Hematopoietic multipotent progenitor cell treated with erythropoietin and hydrocortisone succinate and interleukin-3 and kit ligand, for 4 days (in vitro differentiated cells): ENCODE data around the gene YOD1.

Experiments used
- DNase-seq: peaks from one replicate; pipeline ENCODE4 v3.0.0-alpha.2; 2015

Gene YOD1

DNA sequence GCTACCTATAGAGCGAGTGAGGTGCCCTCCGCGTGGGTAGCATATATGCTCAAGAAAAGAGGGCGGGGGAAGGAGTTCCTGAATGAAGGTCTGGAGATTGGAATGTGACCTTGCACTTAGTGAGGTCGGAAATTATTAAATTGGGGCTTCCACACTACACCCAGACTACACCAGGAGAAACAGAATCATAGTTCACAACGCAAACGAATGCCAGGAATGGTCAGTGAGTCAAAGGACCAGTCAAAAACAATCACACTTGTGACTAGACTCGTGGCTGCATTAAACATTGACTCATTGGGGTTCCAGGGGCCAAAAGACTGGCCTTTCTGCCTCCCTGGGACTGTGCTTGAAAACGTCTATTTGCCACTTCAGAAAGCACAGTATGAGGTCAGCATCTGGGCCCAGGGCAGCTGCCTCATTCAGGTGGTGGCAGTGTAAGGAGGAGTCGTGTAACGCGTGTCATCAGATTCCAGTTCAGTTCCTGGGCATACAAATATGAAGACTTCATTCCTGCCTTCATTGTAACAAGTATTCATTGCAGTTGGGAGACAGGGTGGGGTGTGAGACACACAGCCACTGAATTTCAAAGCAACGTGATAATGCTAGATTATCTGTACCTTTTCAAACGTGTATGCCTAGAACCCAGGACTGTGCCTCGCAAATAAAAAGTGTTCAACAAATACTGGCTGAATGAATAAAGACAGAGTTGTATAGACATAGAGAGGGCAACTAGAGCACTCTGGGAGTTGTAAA lies at the start of gene YOD1:
Gene YOD1 (minus strand): TSS at position 18 of the 753 bp plus-strand sequence. CDS start 178 bp downstream, outside the sequence.
- no peak for DNase-seq

DNA sequence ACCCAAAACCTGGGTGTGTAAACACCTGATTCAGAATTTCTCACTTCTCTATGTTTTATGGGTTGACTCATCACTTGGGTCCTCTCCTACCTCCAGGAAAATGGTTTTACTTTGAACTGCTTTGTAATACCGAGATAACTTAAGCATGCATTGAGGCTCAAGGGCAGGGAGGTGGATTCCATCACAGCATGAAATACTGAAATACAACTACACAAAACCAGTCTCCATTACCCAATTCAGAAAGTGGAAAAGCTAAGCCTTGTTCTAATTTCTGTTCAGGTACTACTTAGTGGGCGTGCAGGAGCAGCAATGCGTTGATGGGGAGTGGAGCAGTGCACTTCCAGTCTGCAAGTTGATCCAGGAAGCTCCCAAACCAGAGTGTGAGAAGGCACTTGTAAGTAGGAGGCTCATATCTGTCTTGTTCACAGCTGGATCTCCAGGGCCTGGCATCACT lies 46.9 kb upstream of the YOD1 start:
- no peak for DNase-seq

DNA sequence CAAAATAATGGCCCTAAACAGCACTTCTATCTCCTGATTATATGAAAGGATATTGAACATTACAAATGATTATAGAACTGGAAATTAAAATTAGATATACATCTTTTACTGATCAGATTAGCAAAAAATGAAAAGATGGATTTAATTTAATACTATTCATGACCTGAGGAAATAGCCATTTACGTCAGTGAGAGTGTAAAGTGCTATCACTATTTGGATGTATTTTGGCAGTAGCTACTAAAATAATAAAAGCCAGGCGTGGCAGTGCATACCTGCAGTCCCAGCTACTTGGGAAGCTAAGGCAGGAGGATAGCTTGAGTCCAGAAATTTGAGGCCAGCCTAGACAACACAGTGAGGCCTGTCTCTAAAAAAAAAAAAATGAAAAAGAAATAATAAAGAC lies 42.9 kb upstream of the YOD1 start:
- no peak for DNase-seq

DNA sequence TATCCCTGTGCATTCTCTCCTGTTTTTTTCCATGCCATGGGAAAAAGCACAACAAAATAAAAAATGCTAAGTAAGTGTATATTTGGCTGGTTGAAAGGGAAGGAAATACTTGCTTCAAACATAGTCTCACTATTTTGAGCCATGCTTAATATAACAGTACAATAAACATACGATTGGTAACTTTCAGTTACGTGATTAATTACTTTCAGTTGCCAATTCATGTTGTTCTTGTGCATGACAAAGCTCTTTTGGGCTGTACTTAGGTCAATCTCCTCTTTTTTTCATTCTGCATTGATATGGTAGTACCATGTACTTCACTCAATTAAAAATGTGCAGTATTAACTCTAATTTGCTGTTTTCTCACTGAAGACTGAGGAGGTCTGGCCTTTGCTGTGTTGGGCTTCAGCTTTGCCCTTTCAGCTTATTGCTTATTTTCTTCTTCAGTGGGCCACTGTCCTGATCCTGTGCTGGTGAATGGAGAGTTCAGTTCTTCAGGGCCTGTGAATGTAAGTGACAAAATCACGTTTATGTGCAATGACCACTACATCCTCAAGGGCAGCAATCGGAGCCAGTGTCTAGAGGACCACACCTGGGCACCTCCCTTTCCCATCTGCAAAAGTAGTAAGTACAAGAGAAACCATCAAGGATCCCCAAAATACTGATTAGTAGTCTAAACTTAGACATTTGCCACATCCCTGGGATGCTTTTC lies 40.3 kb upstream of the YOD1 start:
- no peak for DNase-seq

DNA sequence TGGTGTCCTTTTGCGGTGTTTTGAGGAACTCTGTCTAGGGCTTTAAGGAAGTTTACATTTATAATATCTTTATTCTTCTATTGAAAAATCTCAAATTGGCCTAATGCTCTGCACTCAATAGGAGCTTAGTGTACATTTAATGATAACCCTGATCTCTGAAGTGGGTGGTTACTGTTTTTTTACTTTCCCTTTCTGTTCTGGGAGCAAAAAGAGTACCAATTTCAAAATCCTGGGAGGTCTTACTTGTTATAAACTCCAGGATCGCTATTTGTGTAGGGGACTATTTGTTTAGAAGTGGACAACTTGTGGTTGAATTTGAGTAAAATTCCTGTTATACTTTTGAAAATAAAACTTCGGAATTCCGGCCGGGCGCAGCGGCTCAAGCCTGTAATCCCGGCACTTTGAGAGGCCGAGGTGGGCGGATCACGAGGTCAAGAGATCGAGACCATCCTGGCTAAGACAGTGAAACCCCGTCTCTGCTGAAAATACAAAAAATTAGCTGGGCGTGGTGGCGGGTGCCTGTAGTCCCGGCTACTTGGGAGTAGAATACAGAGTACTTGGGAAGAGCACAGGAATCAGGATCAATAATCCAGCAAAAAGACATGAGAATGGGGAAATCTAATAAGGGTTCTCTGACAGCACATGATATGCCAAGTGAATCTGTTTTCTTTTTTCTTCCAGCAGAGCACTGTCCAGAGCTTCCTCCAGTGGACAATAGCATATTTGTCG lies 38.8 kb upstream of the YOD1 start:
- no peak for DNase-seq

DNA sequence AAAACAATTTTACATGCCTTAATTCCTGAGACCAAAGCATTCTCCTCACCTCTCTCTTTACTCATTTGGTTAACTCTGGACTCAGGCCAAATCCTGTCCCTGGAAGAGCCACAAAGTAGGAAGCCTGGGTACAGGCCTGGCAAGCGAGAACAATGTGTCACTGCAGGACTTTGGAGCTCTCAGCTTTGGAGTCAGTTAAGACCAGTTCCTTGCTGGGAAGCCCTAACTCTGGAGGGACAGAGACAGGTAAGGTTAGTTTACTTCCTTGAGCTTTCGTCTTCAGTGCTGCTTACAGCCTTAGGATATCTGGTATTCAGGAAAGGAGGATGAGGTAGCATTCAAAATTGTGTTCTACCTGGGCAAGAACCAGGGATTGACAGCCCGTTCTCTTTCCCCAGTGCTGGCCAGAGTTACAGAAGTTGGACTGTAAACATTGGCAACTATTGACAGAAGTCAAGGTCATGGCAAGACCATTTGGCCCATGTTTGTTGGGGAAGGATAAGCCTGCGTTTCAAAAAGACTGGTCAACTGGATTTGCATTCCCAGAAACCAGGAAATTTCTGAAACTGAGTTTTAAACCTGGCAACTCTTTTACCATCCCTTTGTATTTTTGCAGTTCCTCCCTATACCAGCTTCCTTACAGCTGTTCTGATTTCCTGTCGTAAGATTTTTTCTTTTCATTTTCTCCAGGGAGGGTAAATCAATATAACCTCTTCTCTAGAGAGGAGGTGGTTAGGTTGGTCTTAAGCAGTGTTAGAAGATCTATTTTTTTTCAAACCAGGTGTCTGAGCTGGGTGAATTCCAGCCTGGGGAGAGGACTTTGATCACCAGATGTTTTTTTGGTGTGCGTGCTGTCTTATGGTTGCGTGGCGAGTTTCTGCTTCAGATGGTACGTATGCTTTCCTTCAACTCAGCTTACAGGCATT lies 38.0 kb upstream of the YOD1 start, which contains the start of gene C4BPB:
Gene C4BPB (plus strand): TSS at position 160 of the 926 bp plus-strand sequence. CDS start 672 bp downstream, at position 832.
- no peak for DNase-seq

DNA sequence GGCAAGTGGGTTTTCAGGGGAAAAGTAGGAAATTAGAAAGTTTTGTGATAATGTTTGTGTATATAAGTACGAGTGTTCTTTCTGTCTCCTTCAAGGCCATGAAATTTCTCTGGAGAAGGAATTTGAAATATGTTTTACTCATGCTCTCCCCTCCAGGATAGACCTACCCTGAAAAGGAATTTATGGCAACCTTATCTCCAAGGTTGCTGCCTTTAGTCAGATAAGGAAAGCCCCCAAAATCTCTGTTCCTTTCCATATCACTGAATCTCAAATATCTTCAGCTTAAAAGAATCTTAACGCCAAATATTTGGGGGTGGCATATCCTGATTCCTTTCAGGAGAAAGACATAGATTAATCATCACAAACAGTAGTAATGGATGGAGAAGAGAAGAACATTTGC lies 37.2 kb upstream of the YOD1 start:
- DNase-seq, result no peak

DNA sequence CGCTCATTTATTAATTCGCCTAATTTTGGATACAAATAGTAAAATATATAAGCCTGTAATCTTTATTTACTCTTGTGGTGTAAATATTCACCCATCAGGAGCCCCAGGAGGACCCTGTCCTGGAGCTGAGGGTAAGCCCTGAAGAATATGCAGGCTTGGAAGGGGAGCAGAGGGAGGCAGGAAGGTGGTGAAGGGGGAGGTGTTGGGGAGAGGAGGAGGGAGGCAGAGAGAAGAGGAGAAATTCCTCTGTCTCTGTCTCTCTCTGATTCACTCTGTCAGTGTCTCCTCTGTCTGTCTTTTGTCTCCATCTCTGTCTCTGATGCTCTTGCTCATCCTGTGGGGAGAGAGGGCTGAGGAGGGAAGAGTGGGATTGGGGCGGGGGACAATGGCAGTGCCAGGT lies 34.9 kb upstream of the YOD1 start:
- DNase-seq, result no peak

DNA sequence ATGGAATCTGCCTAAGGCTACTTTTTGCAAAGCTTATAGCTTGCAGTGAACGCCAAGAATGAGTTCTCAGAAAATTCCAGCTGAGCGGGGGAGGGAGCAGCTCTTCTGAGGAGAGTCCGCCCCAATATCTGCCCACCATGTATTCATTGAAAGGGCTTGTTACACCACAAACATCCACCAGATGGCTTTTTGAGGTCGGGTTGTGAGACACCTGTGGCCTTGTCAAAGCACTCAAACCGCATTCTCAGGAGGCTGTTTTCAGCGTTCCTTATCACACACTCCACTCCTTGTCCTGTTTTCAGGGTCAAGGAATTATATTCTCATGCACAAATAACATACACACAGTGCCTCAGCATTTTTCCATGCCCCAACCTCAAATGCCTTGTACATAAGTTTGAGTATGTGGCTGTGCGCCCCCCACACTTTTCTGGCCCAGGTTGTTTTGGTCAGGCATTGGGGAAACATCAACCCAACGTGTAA lies 33.7 kb upstream of the YOD1 start:
- peak; percentile 90 for DNase-seq

DNA sequence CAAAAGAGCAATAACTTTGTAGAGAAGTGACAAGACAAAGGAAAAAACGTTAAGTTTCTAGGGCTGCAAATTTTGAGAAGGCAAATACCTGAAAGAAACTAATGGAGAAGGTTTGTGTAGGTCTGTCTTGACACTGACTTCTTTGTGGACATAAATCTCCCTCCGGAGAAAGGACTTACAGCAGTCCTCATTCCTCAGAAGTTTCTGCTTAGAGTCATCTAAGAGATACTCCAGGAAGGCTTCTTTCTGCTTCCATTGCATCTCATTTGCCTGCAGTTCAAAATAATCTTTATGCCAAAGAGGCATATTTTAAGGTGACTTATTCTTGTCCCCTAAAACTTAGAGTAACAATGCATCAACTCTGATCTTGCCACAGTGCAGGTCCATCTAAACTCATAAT lies 33.2 kb upstream of the YOD1 start:
- DNase-seq, result no peak

DNA sequence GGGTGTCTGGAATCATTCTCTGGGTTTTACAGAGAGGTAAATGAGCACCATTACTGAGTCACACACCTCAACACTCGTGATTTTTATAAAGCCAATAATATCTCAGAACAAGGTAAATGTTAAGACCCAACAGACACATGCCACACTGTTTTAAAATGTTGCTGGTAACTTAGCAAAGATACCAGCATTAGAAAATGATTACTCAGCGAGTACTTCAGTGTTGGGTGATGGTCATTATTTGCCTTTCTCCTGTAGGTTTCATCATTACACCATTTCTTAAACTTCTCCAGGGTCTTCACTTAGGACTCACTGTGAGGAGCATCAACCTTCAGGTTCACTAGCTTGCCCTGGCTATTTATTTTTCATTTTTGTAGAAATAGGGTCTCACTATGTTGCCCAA lies 30.8 kb upstream of the YOD1 start:
- no peak for DNase-seq

DNA sequence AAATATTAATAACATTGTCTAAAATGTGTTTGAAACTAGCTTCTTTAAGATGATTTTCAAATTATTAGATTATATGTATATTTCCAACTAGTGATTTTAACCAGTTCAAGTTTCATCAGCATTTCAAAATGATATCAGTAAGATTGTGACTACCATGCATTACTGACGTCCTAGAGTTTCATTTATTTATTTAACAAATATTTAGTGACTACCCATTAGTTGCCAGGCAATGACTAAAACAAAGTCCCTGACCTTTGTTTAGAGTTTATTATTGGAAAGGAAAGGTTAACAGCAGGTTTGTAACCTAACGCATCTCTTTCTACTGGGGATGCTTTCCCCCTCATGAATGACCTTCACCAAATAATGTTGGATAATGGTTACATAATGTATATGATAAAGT lies 30.1 kb upstream of the YOD1 start:
- no peak for DNase-seq

DNA sequence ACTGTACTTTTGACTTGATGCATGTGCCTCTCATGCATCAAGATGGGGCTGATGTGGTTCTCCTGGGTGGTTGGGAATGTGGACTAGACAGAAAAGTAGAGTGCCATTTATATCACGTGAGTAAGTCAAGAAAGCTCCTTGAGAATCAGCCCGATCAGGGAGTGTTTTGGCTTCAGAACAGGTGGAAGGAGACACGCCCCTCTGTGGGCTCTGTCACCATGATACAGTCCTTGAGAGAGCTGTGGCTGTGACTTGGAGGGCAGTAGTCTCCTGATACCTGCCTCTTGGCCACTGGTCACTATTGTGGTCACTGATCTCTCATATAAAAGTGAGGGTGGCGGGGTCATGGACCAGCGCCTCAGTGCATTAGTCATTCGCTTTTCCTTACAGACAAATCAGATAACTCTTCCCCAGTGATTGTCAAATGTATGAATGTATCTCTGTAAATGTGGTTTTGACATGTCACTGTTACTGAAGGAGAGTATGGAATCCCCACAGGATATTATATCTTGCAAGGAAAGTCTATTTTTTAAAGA lies 28.8 kb upstream of the YOD1 start:
- DNase-seq, result no peak

DNA sequence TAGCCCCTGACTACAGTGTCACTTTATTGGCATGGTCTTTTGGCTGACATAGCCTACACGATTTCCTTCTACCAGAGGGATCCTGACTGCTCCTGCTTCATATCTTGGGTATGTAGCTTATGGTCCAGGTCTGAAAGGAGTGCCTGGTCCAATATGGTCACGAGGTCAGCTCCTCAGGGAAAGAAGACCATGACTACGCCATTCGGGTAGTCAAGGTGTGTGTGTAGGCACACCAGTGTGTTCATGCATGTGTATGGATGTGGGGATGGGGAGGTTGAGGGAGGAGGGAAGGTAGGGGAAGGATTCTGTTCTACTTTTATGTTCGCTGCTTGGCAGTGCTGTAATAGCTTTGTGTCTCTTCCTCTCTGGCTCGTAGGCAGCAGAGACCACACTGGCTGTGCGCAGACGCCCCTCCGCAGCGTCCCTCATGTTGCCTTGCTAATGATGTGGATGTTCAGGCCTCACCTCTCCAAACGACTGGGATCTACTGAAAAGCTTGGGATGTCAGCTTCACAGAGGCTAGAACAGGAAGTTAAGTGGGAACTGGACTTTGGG lies 27.6 kb upstream of the YOD1 start:
- no peak for DNase-seq

DNA sequence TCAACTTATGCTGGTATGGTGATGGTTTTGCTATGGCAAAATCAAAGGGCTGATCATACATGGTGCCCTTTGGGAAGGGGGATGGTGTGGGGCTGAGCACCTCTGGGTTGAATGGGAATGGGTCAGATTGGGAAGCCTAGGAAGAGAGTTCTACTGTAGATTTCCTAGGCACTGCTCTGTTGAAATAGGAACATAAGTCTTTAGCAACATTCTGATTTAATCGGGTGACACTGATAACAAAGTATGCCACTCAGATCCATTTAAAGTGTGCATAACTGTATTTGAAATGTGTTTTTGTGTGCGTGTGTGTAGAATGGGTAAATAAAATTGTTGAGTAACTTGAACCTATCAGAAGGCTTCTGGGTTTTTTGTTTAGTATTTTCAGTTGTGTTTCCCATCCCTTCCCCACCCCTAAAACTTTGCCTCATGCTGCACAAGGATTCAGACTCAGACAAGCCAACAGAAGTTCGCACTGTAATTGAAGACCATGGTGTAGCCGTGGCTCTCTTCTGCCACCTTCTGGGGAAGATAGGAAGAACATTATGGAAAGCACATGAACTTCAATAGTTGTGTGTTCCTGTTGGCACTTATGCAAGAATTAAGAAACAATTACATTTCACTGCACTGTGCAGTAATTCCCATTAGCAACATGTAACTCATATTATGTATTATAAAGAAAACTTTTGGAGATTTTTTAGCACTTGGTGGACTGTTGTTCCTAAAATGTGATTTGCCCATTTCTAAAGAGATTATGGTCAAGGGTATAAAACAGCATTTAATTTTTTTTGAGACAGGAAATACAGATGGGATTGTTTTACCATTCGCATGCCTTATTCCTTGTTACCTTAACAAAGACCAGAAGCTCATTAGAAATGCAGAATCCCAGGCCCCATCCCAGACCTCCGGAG lies 26.7 kb upstream of the YOD1 start:
- peak; percentile 92 for DNase-seq

DNA sequence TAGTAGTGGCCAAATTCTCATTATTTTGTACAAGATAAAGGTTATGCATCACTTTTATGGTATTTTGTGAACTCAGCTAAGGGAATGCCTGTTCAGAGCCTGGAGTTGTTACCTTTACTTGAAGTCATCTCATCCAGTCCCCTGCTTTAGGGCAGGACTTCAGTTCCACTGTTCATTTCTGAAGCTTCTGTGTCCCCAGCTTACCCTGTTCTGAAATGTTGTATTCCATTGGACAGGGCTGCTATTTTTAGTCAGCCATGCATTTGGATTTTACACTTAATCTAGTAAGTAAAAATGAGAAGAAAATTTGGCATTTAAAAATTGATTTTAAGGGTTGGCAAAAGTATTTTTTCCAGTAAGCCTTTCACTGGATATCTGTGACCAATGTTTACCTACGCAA lies 26.0 kb upstream of the YOD1 start:
- no peak for DNase-seq

DNA sequence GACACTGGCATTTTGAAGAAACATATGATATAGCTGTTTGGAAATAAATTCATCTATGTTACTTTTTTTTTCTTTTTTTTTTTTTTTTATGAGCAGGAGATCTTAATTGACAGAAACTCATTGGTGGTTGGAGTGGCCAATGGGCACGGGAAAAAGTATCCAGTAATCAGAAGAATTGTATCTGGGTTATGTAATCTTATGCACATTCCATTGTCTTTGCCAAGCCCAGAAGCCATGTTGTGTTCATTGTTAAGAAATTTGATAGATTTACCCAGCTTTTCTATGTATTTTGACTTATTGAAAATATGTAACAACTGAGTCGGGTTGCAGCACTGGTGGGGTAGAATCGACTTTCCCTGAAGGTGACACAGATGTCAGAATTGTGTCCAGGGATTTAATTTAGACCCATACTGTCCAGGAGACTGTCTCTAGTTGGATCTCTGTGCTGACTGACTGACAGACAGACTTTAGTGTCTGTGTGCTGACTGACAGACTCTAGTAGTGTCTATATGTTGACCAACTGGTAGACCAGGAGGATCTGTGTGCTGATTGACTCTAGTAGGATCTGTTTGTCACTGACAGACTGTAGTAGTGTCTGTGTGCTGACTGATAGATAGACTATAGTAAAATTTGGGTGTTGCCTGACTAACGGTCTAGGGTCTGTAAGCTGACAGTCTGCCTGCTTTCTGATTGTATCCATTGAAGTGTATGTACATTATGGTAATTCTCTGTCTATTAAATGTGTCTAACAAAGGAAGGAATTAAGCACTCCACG lies 25.4 kb upstream of the YOD1 start:
- DNase-seq, result peak; percentile 70

DNA sequence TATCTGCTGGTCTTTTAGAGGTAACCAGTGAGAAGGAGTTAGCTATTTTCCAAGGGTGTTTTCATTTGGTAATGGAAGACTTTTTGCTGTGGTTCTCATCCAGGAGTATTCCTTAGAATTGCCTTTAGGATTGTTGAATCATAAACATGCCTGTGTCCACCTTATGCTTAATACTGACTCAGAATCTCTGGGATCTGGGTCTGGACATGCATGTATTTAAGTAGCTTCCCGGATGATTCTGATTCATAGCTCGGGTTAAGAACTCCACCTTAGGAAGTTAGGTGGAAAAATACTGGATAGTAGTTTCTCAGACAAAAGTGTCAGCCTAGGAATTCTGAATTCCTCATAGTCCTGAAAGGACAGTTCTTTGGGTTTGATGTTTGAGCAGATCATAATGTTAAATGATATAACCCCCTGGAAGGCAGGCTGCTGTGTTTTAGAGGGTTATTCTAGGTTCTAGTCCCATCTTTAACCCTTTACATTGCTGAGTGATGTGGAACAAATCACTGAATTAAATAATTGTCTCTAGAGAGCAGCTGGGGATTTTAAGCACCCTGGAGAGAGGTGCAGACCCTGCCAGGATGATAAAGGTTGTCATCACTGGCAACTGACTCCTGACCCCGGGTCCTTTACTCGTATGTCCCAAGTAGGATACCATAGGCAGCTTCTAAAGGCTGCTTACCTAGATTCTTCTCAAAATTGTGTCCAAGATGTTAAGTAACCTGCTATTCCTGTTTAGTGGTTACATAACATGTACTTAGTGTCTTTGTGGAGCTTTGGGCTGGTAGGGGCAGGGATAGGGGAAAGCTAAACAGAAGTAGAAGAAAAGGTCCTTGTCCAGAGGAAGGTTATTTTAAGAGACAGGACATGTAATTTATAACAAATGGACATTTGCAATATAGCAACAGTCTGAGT lies 23.2 kb upstream of the YOD1 start:
- DNase-seq, result no peak

DNA sequence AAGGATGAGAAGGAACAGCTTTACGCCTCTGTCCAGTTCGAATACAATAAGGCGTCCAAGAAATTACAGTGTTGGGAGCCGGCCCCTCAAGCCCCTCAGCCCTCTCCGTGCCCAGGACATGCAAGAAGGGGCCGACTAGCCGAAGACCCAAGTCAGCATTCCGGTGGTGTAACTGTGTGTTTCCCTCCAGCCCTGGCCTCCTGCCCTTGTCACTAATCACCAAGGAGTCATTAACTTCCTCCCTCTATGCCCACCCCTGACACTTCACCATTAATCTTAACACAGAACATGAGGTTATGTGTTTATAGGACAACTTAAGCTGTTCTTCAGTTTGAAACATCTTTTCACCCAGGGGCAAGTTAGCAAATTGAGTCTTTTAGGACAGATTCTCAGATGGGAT lies 21.2 kb upstream of the YOD1 start:
- peak; percentile 59 for DNase-seq
